HG03060 (cell line): ENCODE data around the gene IL37.
"Not testable (repeated sequence)": the region's sequence is repeated elsewhere in the genome, so short reads cannot be mapped to it uniquely, and the experiment has no call there.

Experiments used
- ATAC-seq: cut with Tn5 transposase; IDR thresholded peaks from one replicate; pipeline ENCODE4 v1.9.1; 2021; ENCODE audit warnings: low read depth, moderate number of reproducible peaks; ENCODE audit not compliant: unreplicated experiment

IL37 gene

DNA sequence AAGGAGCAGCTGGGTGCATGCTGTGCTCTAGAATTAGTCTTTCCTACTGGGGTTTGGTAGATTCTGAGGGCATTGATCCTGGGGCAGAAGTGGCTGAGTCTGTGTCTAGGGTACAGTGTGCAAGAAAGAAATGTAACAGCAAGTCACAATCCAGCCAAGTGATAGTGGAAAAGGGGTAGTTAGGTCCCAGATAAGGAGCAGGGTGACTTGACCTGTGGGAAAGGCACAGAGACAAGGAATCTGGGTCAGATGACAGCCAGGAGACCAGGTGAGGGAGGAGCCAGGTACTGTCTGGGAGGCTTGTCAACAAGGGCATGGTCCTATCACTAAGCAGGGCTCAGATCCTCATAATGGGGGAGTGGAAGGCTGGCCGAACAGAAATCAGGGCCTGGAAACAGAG lies 8.1 kb downstream of the IL37 start:
- ATAC-seq: no peak

DNA sequence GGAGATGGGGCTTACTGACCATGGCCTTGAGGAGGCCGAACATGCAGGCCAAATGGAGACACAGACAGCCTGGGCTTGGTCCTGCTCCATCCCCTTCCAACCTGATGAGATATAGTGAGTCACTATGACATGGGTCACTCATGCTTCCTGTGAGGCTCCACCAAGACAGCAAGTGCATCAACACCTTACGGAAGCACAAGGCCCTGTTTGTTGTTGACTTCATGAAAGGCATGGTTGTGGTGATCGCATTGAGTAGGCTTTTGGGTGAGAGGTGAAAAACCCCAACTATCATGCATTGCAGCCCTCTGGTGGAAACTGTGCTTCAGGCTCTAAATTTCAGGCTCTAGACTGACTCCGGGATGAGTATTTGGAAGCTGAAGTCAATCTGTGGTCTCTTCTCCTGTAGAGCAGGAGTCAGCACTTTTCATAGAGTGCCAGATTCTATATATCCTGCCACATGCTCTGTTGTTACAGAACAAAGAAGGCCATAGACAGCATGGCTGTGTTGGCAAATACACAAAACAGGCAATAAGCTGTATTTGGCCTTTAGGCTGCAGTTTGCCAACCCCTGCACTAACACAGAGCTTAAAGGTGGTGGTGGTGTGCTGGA lies 10.1 kb downstream of the IL37 start:
- ATAC-seq: no peak

DNA sequence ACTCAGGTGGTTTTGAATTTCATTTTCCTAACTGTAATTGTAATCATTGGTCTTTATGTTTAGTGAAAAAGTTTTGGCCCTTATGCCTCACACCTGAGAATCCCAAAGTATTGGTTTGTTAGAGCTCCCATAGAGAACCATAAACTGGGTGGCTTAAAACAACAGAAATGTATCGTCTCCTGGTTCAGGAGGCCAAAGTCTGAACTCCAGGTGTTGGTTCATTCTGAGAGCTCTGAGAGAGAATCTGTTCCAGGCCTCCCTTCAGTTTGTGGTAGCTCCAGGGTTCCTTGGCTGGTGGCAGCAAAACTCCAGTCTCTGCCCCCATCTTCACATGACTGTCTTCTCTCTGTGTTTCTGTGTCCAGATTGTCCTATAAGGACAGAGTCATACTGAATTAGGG lies 11.0 kb downstream of the IL37 start:
- no peak for ATAC-seq

DNA sequence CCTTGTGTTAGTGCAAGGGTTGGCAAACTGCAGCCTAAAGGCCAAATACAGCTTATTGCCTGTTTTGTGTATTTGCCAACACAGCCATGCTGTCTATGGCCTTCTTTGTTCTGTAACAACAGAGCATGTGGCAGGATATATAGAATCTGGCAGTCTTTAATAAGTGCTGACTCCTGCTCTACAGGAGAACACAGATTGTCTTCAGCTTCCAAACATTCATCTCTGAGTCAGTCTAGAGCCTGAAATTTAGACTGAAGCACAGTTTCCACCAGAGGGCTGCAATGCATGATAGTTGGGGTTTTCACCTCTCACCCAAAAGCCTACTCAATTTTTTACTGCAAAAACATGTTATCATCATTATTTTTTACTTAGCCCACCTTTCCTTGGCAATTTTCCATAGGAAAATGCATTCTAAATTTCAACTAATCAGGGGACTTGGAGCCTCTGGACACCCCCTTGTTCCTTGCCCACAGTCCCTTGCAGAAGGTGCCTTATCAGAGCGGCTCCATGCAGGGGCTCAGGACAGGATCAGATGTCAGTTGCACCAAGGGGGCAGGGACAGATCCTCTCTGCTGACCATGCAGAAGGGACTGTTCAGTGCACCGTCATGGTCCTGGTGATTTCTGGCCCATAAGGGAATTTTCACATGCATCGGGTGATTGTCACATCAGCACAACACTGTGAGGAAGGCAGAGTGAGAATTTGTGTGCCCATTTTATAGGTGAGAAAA lies 12.4 kb downstream of the IL37 start:
- ATAC-seq: no peak

DNA sequence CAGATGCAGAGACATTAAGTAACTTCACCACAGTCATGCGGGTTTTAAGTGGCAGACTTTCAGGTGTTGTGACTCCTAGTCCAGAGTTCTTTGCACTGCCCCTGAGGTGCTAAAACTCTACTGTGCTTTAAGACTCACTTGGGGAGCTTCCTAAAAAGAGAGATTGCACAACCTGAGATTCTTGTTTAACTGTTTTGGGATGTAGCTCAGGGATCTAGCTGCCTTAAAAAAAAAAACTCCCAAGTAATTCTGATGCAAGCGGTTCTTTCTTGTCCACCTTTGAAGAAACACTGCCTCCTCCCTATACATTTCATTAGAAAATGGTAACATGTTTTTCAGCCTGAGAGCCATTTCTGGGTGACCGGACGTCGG lies 13.0 kb downstream of the IL37 start:
- ATAC-seq: no peak

- ATAC-seq: no peak
These were observed 13.4 kb downstream of the IL37 start for GRCh38 chr2:112924360-112924759.

- no peak for ATAC-seq
These were observed 13.9 kb downstream of the IL37 start for GRCh38 chr2:112924821-112925220.

DNA sequence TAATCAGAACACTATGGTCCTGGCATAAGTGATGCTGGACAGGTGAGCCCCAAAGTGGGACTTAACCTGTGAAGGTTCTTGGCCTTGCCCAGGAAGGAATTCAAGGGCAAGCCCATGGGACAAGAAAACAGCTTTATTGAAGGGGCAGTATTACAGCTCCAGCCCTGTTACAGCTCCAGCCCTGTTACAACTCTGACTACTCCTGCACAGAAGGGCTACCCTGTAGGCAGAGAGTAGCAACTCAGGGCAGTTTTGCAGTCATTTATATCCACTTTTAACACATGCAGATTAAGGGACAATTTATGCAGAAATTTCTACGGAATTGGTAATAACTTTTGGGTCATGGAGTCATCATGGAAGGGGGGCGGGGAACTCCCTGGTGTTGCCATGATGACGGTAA lies 15.7 kb downstream of the IL37 start:
- ATAC-seq: no peak

DNA sequence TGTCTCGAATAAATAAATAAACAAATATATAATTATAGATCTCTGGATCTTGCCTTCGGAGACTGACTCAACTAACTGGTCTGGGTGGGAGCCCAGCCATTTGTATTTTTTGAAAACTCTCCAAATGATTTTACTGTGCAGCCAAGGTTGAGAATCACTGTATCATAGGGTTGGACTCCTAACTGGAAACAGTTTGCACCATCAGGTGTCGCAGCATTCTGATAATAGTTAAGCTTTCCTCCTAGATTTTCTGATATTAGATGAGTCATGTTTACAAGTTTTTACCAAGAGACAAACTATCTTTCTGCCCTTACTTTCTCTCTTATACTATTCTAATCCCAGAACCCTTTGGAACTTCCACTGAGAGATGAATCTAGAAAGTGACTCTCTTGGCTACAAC lies 16.8 kb downstream of the IL37 start:
- no peak for ATAC-seq

DNA sequence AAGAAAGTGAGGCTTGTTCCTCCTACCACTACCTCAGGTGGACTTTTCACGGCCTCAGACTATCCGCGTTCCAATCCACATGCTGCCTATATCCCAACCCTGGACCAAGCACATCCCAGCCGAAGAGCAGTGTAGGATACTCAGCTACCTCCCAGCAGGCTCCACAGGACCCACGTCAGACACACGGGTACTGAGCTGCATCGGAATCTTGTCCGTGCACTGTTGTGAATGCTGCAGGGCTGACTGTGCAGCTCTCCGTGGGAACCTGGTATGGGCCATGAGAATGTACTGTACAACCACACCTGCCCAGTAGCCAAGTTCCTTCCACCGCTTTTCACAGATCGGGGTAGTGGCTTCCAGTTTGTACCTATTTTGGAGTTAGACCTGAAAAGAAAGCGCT lies 22.3 kb downstream of the IL37 start:
- ATAC-seq: no peak

DNA sequence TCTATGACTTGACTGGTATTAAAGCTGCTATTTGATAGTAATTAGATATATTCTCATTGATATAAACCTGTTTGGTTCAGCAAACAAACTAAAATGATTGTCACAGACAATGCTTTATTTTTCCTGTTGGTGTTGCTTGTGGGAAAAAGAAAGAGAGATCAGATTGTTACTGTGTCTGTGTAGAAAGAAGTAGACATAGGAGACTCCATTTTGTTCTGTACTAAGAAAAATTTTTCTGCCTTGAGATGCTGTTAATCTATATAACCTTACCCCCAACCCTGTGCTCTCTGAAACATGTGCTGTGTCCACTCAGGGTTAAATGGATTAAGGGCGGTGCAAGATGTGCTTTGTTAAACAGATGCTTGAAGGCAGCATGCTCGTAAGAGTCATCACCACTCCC lies 23.2 kb downstream of the IL37 start:
- ATAC-seq: not testable (repeated sequence)

DNA sequence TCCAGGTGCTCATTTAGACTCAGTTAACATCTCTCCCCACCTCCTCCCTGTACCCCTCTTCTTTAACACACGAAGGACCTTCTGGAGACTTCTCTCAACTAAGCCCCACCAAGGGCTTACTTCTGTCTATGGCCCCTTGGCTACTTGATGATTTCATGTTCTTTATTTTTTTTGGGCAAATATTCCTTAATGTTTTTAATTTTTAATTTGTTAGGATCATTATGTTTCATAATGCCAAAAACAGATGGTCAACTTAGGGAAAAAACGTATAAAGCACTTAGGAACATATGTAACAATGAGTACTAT lies 25.9 kb downstream of the IL37 start:
- ATAC-seq: no peak

DNA sequence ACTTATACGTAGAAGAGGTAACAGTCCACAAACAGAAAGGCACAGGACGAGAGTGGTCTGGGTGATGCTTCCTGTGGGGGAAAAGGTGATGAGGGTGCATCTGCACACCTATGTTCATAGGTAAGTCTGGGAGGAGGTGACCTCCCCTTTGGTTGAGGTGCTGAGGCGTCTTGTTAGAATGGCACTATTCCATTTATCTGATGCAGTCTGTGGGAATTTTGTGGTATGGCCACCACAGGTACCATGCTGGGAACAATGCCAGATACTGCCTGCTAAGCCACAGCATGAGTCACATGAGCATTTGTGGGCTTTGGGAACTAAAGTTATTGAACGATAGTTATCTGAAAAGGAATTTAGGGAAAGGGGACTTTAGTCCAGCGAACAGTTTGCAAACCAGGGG lies 27.9 kb downstream of the IL37 start:
- no peak for ATAC-seq

- no peak for ATAC-seq
These were observed 28.5 kb downstream of the IL37 start for GRCh38 chr2:112939425-112939824.

DNA sequence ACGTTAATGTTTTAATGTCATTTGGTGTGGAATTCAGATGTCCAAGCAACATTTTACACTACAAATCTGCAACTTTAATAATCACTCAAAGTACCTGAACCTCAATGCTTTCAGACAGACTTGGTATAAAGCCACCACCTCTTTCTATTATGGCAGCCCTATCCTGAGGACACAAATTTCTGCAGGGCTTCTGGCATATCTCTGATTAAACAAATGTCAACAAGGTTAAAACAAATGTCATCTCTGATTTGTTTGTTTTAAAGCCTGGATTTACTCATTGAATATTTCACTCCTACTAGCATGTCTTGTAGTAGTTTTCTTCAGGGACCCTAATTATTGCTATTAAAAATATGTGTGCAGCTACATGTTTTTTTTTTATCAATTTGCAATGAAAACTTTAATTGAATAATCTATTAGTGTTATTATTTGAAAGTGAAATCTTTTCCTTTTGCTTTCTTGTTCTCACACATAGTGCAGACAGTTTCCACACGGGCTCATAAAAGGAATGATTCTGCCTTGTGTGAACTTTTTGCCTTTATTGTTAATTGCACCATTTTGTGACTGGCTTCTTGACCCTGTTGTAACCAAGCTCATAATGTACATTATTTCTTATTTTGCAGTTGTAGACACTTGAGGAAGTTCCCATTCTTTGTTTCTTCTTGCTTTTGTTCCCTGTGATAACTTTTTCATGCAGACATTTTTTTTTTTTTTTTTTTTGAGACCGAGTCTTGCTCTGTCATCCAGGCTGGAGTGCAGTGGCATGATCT lies 30.1 kb downstream of the IL37 start:
- no peak for ATAC-seq

GRCh38 chr2:112941753-112942653 lies 31.0 kb downstream of the IL37 start:
- peak; percentile 52 for ATAC-seq

DNA sequence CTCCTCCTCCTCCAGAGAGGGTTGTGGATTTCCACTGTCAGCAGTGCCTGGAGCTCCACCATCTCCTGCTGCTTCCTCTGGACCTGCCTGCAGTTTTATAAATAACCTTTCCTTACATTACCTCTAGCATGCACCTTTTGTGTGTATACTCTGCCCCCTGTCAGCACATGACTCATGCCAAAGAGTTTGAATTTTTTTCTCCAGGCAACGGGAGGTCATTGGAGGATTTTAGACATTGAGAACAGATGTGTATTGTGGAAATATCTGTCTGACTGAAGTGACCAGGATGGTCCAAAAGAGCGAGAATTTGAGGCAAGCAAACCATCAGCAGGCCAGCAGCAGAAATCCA lies 31.7 kb downstream of the IL37 start:
- no peak for ATAC-seq

GRCh38 chr2:112944971-112945370 lies 34.0 kb downstream of the IL37 start:
- no peak for ATAC-seq

GRCh38 chr2:112946086-112946485 lies 35.1 kb downstream of the IL37 start:
- ATAC-seq: no peak

DNA sequence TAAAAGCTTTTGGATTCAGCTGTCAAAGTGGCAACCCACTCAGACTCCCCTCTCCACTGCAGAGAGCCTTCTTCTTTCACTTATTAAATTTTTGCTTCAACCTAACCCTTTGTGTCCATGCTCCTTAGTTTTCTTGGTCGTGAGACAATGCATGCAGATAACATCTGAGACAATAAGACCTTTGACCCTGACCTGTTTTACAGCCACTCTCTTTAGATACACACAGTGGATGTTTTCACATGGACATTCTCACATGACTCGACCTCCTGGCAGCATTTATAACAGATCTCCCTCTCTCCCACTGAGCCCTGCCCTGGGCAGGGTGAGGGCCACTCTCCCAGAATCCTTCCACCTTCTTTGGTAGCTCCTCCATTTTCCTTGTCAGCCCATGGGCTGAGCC lies 36.4 kb downstream of the IL37 start:
- no peak for ATAC-seq

DNA sequence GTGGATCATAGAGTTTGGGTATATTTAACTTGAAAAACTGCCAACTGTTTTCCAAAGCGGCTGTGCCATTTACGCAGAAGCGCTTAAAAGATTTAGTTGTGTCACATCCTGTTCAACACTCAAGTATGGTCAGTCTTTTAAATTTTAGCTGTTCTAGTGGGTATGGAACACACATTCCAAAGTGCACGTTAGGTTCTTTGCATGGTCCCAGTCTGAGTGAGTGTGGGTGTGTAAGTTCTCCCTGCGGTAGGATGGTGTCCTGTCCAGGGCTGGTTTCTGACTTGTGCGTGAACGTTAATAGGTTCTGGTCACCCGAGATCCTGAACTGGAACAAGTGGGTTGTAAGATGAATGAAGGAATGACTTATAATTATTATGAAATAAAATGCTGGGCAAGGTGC lies 38.5 kb downstream of the IL37 start:
- no peak for ATAC-seq
